Heart right ventricle (tissue), 16 donors: Measurements from ENCODE around the gene TIGD4. TPM values are rescaled to one million over a fixed set of nuclear protein-coding genes. Genes with fewer than 3 reads are reported as not detected.

ENCODE experiments used
- ATAC-seq, 8 donors: fragments of 200-7000 bp; cut with Tn5 transposase; one replicate each; pipeline ENCODE4 v1.9.1; 2020; ENCODE audit warnings: mild to moderate bottlenecking in 8 of 8, moderate library complexity in 8 of 8, moderate number of reproducible peaks in 1 of 8
- DNase-seq, 2 donors: peaks; one replicate each; pipeline ENCODE4 v3.0.0-alpha.2; 2020
- H3K27ac ChIP-seq, 10 donors: fragments of 200-600 bp; sonication (generic) in 2 of 10; one replicate each; pipeline versions ENCODE4 v1.5.0 to v1.8.0; 2020 to 2022; ENCODE audit warnings: mild to moderate bottlenecking in 3 of 10
- H3K27me3 ChIP-seq, 7 donors: fragments of 200-600 bp; one replicate each; pipeline ENCODE4 v1.8.0; 2021 to 2022; ENCODE audit warnings: mild to moderate bottlenecking in 2 of 7
- H3K36me3 ChIP-seq, 9 donors: fragments of 200-600 bp; sonication (generic) in 1 of 9; one replicate each; pipeline versions ENCODE4 v1.5.0 to v1.8.0; 2020 to 2022; ENCODE audit warnings: mild to moderate bottlenecking in 2 of 9
- H3K4me1 ChIP-seq, 9 donors: fragments of 200-600 bp; sonication (generic) in 1 of 9; one replicate each; pipeline versions ENCODE4 v1.5.0 to v1.8.0; 2020 to 2022; ENCODE audit warnings: mild to moderate bottlenecking in 4 of 9
- H3K4me3 ChIP-seq, 10 donors: fragments of 200-600 bp; sonication (generic) in 2 of 10; one replicate each; pipeline versions ENCODE4 v1.5.0 to v1.8.0; 2020 to 2022; ENCODE audit warnings: mild to moderate bottlenecking in 7 of 10, moderate library complexity in 2 of 10
- H3K9me3 ChIP-seq, 11 donors: fragments of 200-600 bp in 10 of 11; sonication (generic) in 2 of 11; one replicate each; pipeline versions ENCODE4 v1.5.0 to v1.8.0; 2013 to 2022; ENCODE audit warnings: mild to moderate bottlenecking in 2 of 11, control low read depth in 1 of 11, moderate library complexity in 1 of 11
- WGBS, 2 donors: extraction: QIAGEN DNeasy Blood & Tissue Kit; methylation state at CpG; one replicate each; pipeline ENCODE4 v1.1.7; 2013; ENCODE audit warnings: inconsistent platforms in 1 of 2; 5-methylcytosine and 5-hydroxymethylcytosine counted together
- intact Hi-C, 10 donors: fragments of 100-400 bp; cut with DNase I; formaldehyde crosslinking; loops; one replicate each; pipeline versions ENCODE4 v1.11.1 to v1.14.2; 2022
- polyA plus RNA-seq, 2 donors: library from polyadenylated mRNA; stranded (reverse); fragments of 200-250 nt; gene quantifications; one replicate each; pipeline ENCODE4 v1.2.3, GENCODE V29; 2013
- total RNA-seq, 10 donors: library from RNA; stranded (reverse); fragmentation: NEBNext Ultra II Directional in 3 of 10; extraction: Animal tissue kit (Norgen Biotek cat#: 25700) in 3 of 10; gene quantifications; one replicate each; pipeline versions ENCODE4 v1.2.1 to v1.2.4, GENCODE V29; 2021 to 2023
- TF ChIP-seq, protein P1 (sequence below), 9 donors: fragments of 200-600 bp; sonication (generic) in 2 of 9; IDR thresholded peaks; one replicate each; pipeline versions ENCODE4 v1.5.0 to v1.8.0; 2021 to 2022; ENCODE audit warnings: antibody characterized with exemption in 9 of 9, mild to moderate bottlenecking in 5 of 9, moderate library complexity in 1 of 9
- donor health status: Arrhythmogenic right ventricular cardiomyopathy.
- donor health status: ischemic (EF 13 %, LVEDD 7.1; RV severe dilation, severe dysfunction).
- donor health status: healthy with polysubstance abuse.
- donor health status: DM: no; HTN: yes; CAD: no.
- donor health status: DM: no; HTN: no; CAD: no.
- donor health status: ischemic (EF 25% LVEDD 6.9; RV normal size, moderate dysfunction).
- donor health status: ischemic (EF 25% LVEDD 5.7; RV mildly dilated, moderate dysfunction).
- donor health status: healthy.
- donor health status: DM: yes; HTN: yes; CAD: no.
- donor health status: Ischemic cardiomyopathy.
- donor health status: ischemic (EF 35%, LVEDD 5.7; RV mildly dilated, moderate dysfunction).
- donor health status: nonischemic (EF 11% LVEDD 7.7; RV severe dilation, severe dysfunction).
- donor health status: DM: yes; HTN: yes; CAD: no.
- donor health status: PGD.
- donor health status: ischemic (EF 29% LVEDD 5.4; RV normal size, mild dysfunction).
- donor health status: nonischemic (EF 23%, LVEDD 6.1; RV moderate dilation, normal function).

TIGD4 gene
- total and polyA plus RNA-seq, 12 donors: 0.12 to 0.44 (median 0.19) TPM

GRCh38 chr4:152806501-152807125 lies 27.1 kb upstream of the TIGD4 start:
- no peak for ATAC-seq

GRCh38 chr4:152805818-152806217 lies 26.3 kb upstream of the TIGD4 start:
- ATAC-seq: no peak
- no peaks in the 10 kb centered on the region for H3K36me3 ChIP-seq
- TF ChIP-seq, protein P1, sequence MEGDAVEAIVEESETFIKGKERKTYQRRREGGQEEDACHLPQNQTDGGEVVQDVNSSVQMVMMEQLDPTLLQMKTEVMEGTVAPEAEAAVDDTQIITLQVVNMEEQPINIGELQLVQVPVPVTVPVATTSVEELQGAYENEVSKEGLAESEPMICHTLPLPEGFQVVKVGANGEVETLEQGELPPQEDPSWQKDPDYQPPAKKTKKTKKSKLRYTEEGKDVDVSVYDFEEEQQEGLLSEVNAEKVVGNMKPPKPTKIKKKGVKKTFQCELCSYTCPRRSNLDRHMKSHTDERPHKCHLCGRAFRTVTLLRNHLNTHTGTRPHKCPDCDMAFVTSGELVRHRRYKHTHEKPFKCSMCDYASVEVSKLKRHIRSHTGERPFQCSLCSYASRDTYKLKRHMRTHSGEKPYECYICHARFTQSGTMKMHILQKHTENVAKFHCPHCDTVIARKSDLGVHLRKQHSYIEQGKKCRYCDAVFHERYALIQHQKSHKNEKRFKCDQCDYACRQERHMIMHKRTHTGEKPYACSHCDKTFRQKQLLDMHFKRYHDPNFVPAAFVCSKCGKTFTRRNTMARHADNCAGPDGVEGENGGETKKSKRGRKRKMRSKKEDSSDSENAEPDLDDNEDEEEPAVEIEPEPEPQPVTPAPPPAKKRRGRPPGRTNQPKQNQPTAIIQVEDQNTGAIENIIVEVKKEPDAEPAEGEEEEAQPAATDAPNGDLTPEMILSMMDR (IDR thresholded peaks at IDR 0.05): no peak
- DNase-seq: no peak
- intact Hi-C loops: no loop called here
- H3K9me3 ChIP-seq: peaks cover 0 to 3% (median 0%) of the 10 kb centered on the region in 11 donors
- H3K27ac ChIP-seq: no peak overlapping the region
- WGBS, 2 donors: 81 to 89% methylated on average over 2 of the region's 2 CpGs
- H3K27me3 ChIP-seq: no peaks in the 10 kb centered on the region
- H3K4me1 ChIP-seq: peaks cover 0 to 21% (median 15%) of the 10 kb centered on the region in 9 donors
- no peak overlapping the region for H3K4me3 ChIP-seq

More at GRCh38 chr4:152806501-152807125, 27.1 kb upstream of the TIGD4 start:
- Histone ChIP-seq H3K4me3 (no peak overlapping the region), H3K27ac (no peak overlapping the region), H3K9me3 (peaks cover 0 to 3% (median 0%) of the 10 kb centered on the region in 11 donors), H3K36me3 (no peaks in the 10 kb centered on the region), H3K4me1 (peaks cover 0 to 19% (median 15%) of the 10 kb centered on the region in 9 donors), H3K27me3 (no peaks in the 10 kb centered on the region)
- intact Hi-C loops: no loop called here
- 88 to 95% methylated on average over 3 of the region's 3 CpGs for WGBS, 2 donors
- no peak for DNase-seq
- TF ChIP-seq, protein P1 (IDR thresholded peaks at IDR 0.05): no peak

DNA sequence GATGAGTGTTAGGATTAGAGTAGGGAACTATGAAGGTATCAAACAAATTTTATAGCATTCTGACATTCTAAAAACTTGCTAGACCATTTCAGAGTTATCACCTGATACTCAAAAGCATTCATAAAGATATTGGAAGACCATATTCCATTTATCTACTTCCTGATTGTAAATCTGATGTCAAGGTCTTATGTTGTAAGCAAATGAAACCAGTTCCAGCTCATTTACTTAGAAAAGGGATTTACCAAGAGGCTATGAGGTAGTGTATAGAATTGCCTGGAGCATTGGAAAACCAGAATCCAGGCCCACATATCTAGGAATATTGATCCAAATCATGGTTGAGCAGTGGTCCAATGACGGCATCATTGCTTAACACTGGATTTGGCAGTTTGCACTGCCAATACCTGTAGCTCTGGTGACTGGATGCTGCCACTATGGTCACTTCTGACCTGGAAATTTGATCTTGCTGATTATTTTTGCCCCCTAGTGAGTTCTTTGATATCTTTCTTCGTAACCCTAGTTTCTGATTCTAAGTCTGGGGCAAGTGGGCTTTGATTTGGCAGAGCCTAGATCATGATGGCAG lies 25.6 kb upstream of the TIGD4 start:
- ATAC-seq: peak in 1 of 8 donors; percentile 17
- WGBS, 2 donors: 96 to 97% methylated on average over 2 of the region's 2 CpGs

GRCh38 chr4:152803541-152803940 lies 24.0 kb upstream of the TIGD4 start:
- H3K36me3 ChIP-seq: no peaks in the 10 kb centered on the region
- ATAC-seq (no peak), DNase-seq (no peak)
- H3K27me3 ChIP-seq: no peaks in the 10 kb centered on the region
- TF ChIP-seq, protein P1 (IDR thresholded peaks at IDR 0.05): no peak
- WGBS, 2 donors: 97 to 98% methylated on average over 1 of the region's 1 CpG
- H3K27ac ChIP-seq: no peak overlapping the region
- no peak overlapping the region for H3K4me3 ChIP-seq
- intact Hi-C loops: no loop called here
- H3K4me1 ChIP-seq: peaks cover 0 to 21% (median 15%) of the 10 kb centered on the region in 9 donors
- H3K9me3 ChIP-seq: peaks cover 0 to 3% (median 0%) of the 10 kb centered on the region in 11 donors

More for the DNA sequence above, 25.6 kb upstream of the TIGD4 start:
- H3K4me3 ChIP-seq: no peak overlapping the region
- intact Hi-C loops: no loop called here
- no peak overlapping the region for H3K27ac ChIP-seq
- no peak for DNase-seq
- TF ChIP-seq, protein P1 (IDR thresholded peaks at IDR 0.05): no peak
- H3K9me3 ChIP-seq: peaks cover 0 to 3% (median 0%) of the 10 kb centered on the region in 11 donors
- H3K27me3 ChIP-seq: no peaks in the 10 kb centered on the region
- no peaks in the 10 kb centered on the region for H3K36me3 ChIP-seq
- H3K4me1 ChIP-seq: peaks cover 0 to 21% (median 15%) of the 10 kb centered on the region in 9 donors
